ENCODE results near the gene NEFH.
"Not testable (repeated sequence)": the region's sequence is repeated elsewhere in the genome, so short reads cannot be mapped to it uniquely, and the experiment has no call there.

NEFH gene

GRCh38 chr22:29479417-29480261, at the start of gene NEFH:
Gene NEFH, plus strand, starts transcription at chr22:29480218. Its CDS starts 45 bp downstream, at chr22:29480263.
- no peak for DNase-seq

- DNase-seq = no peak
These were observed 48.0 kb upstream of the NEFH start for GRCh38 chr22:29431986-29432385.

- no peak for DNase-seq
These were observed 46.2 kb upstream of the NEFH start for GRCh38 chr22:29433856-29434255.

GRCh38 chr22:29434288-29434687, 45.7 kb upstream of the NEFH start:
- DNase-seq = no peak

- no peak for DNase-seq
These were observed 44.5 kb upstream of the NEFH start for GRCh38 chr22:29435236-29436136.

- DNase-seq = not testable (repeated sequence)
These were observed 41.7 kb upstream of the NEFH start, which contains the start of gene RFPL1 for GRCh38 chr22:29438283-29438682. Gene RFPL1, plus strand, starts transcription at chr22:29438583.

GRCh38 chr22:29442976-29443375, 37.0 kb upstream of the NEFH start:
- no peak for DNase-seq

- no peak for DNase-seq
These were observed 36.6 kb upstream of the NEFH start for GRCh38 chr22:29443452-29443851.

GRCh38 chr22:29443861-29444792, 35.9 kb upstream of the NEFH start:
- no peak for DNase-seq

- DNase-seq = no peak
These were observed 34.5 kb upstream of the NEFH start for GRCh38 chr22:29445508-29445907.

GRCh38 chr22:29447906-29448305, 32.1 kb upstream of the NEFH start:
- DNase-seq = no peak

- DNase-seq = no peak
These were observed 30.6 kb upstream of the NEFH start for GRCh38 chr22:29449296-29449875.

- no peak for DNase-seq
These were observed 29.8 kb upstream of the NEFH start for GRCh38 chr22:29450222-29450621.

GRCh38 chr22:29451863-29452262, 28.2 kb upstream of the NEFH start:
- DNase-seq = no peak

GRCh38 chr22:29454276-29454675, 25.7 kb upstream of the NEFH start:
- no peak for DNase-seq

- no peak for DNase-seq
These were observed 23.8 kb upstream of the NEFH start for GRCh38 chr22:29456211-29456671.

- DNase-seq = peak; percentile 34
These were observed 22.3 kb upstream of the NEFH start for GRCh38 chr22:29457730-29458129.

GRCh38 chr22:29458551-29458950, 21.5 kb upstream of the NEFH start:
- no peak for DNase-seq

GRCh38 chr22:29459773-29460172, 20.2 kb upstream of the NEFH start:
- DNase-seq = no peak

GRCh38 chr22:29461263-29461662, 18.8 kb upstream of the NEFH start:
- no peak for DNase-seq

GRCh38 chr22:29463629-29464028, 16.4 kb upstream of the NEFH start:
- no peak for DNase-seq

GRCh38 chr22:29464581-29464980, 15.4 kb upstream of the NEFH start:
- DNase-seq = no peak

All from HCEC 1CT (cell line).